ENCODE results near the gene ANXA11. TPM values are rescaled to one million over a fixed set of nuclear protein-coding genes. Genes with fewer than 3 reads are reported as not detected.

Gene ANXA11
- polyA plus RNA-seq, 2 of the 4 experiments (the other 2 are of a cell fraction): 92.6 to 119 TPM

DNA sequence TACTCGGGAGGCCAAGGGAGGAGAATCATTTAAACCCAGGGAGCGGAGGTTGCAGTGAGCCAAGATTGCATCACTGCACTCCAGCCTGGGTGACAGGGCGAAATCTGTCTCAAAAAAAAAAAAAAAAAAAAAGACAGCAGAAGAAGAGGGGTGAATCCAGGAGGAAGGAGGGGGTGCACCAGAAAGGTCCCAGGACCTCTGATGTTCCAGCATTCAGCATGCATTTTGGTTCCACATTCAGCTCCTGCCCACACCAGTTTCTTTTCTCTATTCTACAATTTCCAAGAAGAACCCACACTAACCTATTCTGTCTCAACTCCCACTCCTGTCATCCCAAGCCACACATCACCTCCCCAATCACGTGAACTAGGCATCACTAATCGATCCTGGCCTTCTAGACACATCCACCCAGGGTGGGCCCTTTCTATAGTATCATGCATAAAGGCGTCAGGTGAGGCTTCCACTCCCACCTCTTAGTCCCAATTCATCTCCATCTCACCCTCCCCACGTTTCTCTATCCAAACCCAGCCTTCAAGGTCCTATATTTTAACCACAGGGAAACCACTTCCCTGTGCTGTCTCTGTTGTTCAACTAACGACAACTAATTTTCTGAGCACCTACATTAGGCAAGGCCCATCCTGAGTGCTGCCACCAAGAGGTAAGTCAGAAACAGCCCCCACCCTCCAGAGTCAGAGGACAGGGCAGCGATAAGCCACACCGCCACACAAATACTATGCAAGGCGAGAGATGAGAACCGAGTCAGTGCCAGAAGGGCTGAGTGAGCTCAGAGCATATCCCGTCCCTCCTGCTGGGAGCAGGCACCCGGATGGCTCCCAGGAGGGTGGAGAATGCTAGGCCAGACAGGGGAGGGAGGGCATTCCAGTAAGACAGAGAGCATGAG, 2.2 kb downstream of the ANXA11 start (continued):
- TF ChIP-seq, protein P1, sequence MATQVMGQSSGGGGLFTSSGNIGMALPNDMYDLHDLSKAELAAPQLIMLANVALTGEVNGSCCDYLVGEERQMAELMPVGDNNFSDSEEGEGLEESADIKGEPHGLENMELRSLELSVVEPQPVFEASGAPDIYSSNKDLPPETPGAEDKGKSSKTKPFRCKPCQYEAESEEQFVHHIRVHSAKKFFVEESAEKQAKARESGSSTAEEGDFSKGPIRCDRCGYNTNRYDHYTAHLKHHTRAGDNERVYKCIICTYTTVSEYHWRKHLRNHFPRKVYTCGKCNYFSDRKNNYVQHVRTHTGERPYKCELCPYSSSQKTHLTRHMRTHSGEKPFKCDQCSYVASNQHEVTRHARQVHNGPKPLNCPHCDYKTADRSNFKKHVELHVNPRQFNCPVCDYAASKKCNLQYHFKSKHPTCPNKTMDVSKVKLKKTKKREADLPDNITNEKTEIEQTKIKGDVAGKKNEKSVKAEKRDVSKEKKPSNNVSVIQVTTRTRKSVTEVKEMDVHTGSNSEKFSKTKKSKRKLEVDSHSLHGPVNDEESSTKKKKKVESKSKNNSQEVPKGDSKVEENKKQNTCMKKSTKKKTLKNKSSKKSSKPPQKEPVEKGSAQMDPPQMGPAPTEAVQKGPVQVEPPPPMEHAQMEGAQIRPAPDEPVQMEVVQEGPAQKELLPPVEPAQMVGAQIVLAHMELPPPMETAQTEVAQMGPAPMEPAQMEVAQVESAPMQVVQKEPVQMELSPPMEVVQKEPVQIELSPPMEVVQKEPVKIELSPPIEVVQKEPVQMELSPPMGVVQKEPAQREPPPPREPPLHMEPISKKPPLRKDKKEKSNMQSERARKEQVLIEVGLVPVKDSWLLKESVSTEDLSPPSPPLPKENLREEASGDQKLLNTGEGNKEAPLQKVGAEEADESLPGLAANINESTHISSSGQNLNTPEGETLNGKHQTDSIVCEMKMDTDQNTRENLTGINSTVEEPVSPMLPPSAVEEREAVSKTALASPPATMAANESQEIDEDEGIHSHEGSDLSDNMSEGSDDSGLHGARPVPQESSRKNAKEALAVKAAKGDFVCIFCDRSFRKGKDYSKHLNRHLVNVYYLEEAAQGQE (IDR thresholded peaks at IDR 0.05): no peak
- TF ChIP-seq CHD2 (IDR thresholded peaks at IDR 0.05; ENCODE audit: low read length, partially characterized antibody) (no peak), FOSL2 (IDR thresholded peaks at IDR 0.05) (no peak), FOSL2 (CRISPR knock-in tag; IDR thresholded peaks at IDR 0.05) (no peak), HOXB13 (CRISPR knock-in tag; IDR thresholded peaks at IDR 0.05; ENCODE audit: low read depth) (no peak), KDM1A (IDR thresholded peaks at IDR 0.05; ENCODE audit: low read depth) (no peak), ESRRA (IDR thresholded peaks at IDR 0.05; ENCODE audit: borderline replicate concordance, low read length) (no peak), MAFK (IDR thresholded peaks at IDR 0.05; ENCODE audit: partially characterized antibody) (no peak), POLR2AphosphoS2 (conservative IDR thresholded peaks at IDR 0.05; ENCODE audit: low read length) (no peak), CBX2 (IDR thresholded peaks at IDR 0.05; ENCODE audit: borderline replicate concordance, low read depth) (no peak), SMC3 (IDR thresholded peaks at IDR 0.05) (peak; percentile 43), EP300 (IDR thresholded peaks at IDR 0.05) (no peak), FOXS1 (CRISPR knock-in tag; IDR thresholded peaks at IDR 0.05) (no peak), MYC (IDR thresholded peaks at IDR 0.05; ENCODE audit: borderline replicate concordance, low read length) (no peak), JUN (IDR thresholded peaks at IDR 0.05) (no peak), NPAS2 (CRISPR knock-in tag; IDR thresholded peaks at IDR 0.05; ENCODE audit: borderline replicate concordance) (no peak), TP53 (CRISPR knock-in tag; IDR thresholded peaks at IDR 0.05) (no peak), BHLHE40 (IDR thresholded peaks at IDR 0.05; ENCODE audit: low read depth, low read length) (peak; percentile 23; the same call in 1 of the 2 replicates), NR3C1 (IDR thresholded peaks at IDR 0.05) (no peak), ZFP36 (IDR thresholded peaks at IDR 0.05; ENCODE audit: borderline replicate concordance, partially characterized antibody) (no peak), CEBPB (IDR thresholded peaks at IDR 0.05) (no peak), HOXB5 (CRISPR knock-in tag; IDR thresholded peaks at IDR 0.05) (no peak), RCOR1 (IDR thresholded peaks at IDR 0.05; ENCODE audit: low read depth, low read length) (no peak), FOSB (CRISPR knock-in tag; IDR thresholded peaks at IDR 0.05) (no peak), EHMT2 (IDR thresholded peaks at IDR 0.05; ENCODE audit: low read depth) (no peak), MAZ (IDR thresholded peaks at IDR 0.05; ENCODE audit: borderline replicate concordance, low read depth, low read length) (peak; percentile 72; the same call in 1 of the 2 replicates), NFE2L2 (conservative IDR thresholded peaks at IDR 0.05; ENCODE audit: low read length) (no peak), EHF (CRISPR knock-in tag; IDR thresholded peaks at IDR 0.05) (no peak)
- TF ChIP-seq, protein P2, sequence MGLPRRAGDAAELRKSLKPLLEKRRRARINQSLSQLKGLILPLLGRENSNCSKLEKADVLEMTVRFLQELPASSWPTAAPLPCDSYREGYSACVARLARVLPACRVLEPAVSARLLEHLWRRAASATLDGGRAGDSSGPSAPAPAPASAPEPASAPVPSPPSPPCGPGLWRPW (IDR thresholded peaks at IDR 0.05): no peak
- TF ChIP-seq, protein P3, sequence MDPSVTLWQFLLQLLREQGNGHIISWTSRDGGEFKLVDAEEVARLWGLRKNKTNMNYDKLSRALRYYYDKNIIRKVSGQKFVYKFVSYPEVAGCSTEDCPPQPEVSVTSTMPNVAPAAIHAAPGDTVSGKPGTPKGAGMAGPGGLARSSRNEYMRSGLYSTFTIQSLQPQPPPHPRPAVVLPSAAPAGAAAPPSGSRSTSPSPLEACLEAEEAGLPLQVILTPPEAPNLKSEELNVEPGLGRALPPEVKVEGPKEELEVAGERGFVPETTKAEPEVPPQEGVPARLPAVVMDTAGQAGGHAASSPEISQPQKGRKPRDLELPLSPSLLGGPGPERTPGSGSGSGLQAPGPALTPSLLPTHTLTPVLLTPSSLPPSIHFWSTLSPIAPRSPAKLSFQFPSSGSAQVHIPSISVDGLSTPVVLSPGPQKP (IDR thresholded peaks at IDR 0.05; ENCODE audit: low read depth, low read length): no peak
- TF ChIP-seq, protein P4, sequence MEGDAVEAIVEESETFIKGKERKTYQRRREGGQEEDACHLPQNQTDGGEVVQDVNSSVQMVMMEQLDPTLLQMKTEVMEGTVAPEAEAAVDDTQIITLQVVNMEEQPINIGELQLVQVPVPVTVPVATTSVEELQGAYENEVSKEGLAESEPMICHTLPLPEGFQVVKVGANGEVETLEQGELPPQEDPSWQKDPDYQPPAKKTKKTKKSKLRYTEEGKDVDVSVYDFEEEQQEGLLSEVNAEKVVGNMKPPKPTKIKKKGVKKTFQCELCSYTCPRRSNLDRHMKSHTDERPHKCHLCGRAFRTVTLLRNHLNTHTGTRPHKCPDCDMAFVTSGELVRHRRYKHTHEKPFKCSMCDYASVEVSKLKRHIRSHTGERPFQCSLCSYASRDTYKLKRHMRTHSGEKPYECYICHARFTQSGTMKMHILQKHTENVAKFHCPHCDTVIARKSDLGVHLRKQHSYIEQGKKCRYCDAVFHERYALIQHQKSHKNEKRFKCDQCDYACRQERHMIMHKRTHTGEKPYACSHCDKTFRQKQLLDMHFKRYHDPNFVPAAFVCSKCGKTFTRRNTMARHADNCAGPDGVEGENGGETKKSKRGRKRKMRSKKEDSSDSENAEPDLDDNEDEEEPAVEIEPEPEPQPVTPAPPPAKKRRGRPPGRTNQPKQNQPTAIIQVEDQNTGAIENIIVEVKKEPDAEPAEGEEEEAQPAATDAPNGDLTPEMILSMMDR (IDR thresholded peaks at IDR 0.05): peak; percentile 52
- TF ChIP-seq, protein P5, sequence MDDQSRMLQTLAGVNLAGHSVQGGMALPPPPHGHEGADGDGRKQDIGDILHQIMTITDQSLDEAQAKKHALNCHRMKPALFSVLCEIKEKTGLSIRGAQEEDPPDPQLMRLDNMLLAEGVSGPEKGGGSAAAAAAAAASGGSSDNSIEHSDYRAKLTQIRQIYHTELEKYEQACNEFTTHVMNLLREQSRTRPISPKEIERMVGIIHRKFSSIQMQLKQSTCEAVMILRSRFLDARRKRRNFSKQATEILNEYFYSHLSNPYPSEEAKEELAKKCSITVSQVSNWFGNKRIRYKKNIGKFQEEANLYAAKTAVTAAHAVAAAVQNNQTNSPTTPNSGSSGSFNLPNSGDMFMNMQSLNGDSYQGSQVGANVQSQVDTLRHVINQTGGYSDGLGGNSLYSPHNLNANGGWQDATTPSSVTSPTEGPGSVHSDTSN (IDR thresholded peaks at IDR 0.05): no peak
- TF ChIP-seq, protein P6, sequence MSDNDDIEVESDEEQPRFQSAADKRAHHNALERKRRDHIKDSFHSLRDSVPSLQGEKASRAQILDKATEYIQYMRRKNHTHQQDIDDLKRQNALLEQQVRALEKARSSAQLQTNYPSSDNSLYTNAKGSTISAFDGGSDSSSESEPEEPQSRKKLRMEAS (IDR thresholded peaks at IDR 0.05): peak; percentile 60
- TF ChIP-seq, protein P7, sequence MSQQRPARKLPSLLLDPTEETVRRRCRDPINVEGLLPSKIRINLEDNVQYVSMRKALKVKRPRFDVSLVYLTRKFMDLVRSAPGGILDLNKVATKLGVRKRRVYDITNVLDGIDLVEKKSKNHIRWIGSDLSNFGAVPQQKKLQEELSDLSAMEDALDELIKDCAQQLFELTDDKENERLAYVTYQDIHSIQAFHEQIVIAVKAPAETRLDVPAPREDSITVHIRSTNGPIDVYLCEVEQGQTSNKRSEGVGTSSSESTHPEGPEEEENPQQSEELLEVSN (IDR thresholded peaks at IDR 0.05; ENCODE audit: borderline replicate concordance, low read depth): no peak

All from A549 (cell line).